ENCODE results near the gene PSME1. TPM values are rescaled to one million over a fixed set of nuclear protein-coding genes. Genes with fewer than 3 reads are reported as not detected.

PSME1 gene
- total RNA-seq, 4 donors from 2014 or later = 81.3 to 125 (median 114) TPM

- DNase-seq (ENCODE audit: low spot score in 2 of 2) = no peak
- H3K4me3 ChIP-seq (ENCODE audit: low read depth, poor library complexity, severe bottlenecking) = no peak overlapping the region
- intact Hi-C loops (cut with DNase I; ENCODE audit: low total_unique reads) = loop anchor here (10.0 kb wide), 1 partner anchor 82 kb away; no protein-coding TSS in a partner anchor
- no peak for TF ChIP-seq CTCF (IDR thresholded peaks at IDR 0.05)
- TF ChIP-seq POLR2A (IDR thresholded peaks at IDR 0.05) = no peak
- 93 to 94% methylated on average over 8 of the region's 8 CpGs for WGBS, 2 donors
Measured at GRCh38 chr14:24096545-24097181, 39.3 kb upstream of the PSME1 start.

DNA sequence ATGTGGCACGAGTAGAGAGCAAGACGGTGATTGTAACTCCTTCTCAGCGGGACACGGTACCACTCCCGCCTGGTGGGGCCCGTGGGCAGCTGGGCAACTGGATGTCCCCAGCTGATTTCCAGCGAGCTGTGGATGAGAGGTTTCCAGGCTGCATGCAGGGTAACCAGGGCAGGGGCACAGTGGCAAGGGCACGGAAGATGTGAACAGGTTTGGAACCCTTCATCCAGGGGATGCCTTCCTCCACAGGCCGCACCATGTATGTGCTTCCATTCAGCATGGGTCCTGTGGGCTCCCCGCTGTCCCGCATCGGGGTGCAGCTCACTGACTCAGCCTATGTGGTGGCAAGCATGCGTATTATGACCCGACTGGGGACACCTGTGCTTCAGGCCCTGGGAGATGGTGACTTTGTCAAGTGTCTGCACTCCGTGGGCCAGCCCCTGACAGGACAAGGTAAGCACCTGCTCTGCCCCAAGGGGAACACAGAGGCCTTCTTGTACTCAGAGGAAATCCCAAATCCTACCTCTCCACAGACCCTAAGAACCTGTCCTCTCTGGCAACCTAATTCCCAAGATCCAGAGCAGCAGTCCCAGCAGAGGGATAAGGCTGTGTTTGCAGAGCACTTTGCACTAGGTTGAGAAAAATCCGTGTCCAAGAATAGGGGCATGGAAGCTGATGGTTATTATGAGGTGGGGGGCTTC is 37.6 kb upstream of the PSME1 start:
- TF ChIP-seq POLR2A (IDR thresholded peaks at IDR 0.05) = no peak
- TF ChIP-seq CTCF (IDR thresholded peaks at IDR 0.05) = no peak
- H3K4me3 ChIP-seq (ENCODE audit: low read depth, poor library complexity, severe bottlenecking) = no peak overlapping the region
- 94 to 96% methylated on average over 15 to 16 of the region's 16 CpGs for WGBS, 2 donors
- intact Hi-C loops (cut with DNase I; ENCODE audit: low total_unique reads) = loop anchor here (10.0 kb wide), 1 partner anchor 84 kb away; no protein-coding TSS in a partner anchor
- DNase-seq (ENCODE audit: low spot score in 2 of 2) = no peak

- intact Hi-C loops (cut with DNase I; ENCODE audit: low total_unique reads) = loop anchor here (10.0 kb wide), 1 partner anchor 84 kb away; no protein-coding TSS in a partner anchor
- TF ChIP-seq CTCF (IDR thresholded peaks at IDR 0.05) (no peak), POLR2A (IDR thresholded peaks at IDR 0.05) (no peak)
- H3K4me3 ChIP-seq (ENCODE audit: low read depth, poor library complexity, severe bottlenecking) = no peak overlapping the region
- no peak for DNase-seq (ENCODE audit: low spot score in 2 of 2)
- WGBS, 2 donors = 81 to 87% methylated on average over 17 of the region's 17 CpGs
Measured at GRCh38 chr14:24098927-24099813, 36.8 kb upstream of the PSME1 start.

- no peak overlapping the region for H3K4me3 ChIP-seq (ENCODE audit: low read depth, poor library complexity, severe bottlenecking)
- intact Hi-C loops (cut with DNase I; ENCODE audit: low total_unique reads) = no loop called here
- no peak for TF ChIP-seq POLR2A (IDR thresholded peaks at IDR 0.05)
- TF ChIP-seq CTCF (IDR thresholded peaks at IDR 0.05) = no peak
- WGBS, 2 donors = 76 to 83% methylated on average over 4 of the region's 4 CpGs
- DNase-seq (ENCODE audit: low spot score in 2 of 2) = no peak
Measured at GRCh38 chr14:24100197-24100981, 35.6 kb upstream of the PSME1 start.

GRCh38 chr14:24100982-24101494 is 35.0 kb upstream of the PSME1 start:
- no peak overlapping the region for H3K4me3 ChIP-seq (ENCODE audit: low read depth, poor library complexity, severe bottlenecking)
- 90 to 94% methylated on average over 3 of the region's 3 CpGs for WGBS, 2 donors
- intact Hi-C loops (cut with DNase I; ENCODE audit: low total_unique reads) = no loop called here
- no peak for DNase-seq (ENCODE audit: low spot score in 2 of 2)
- TF ChIP-seq CTCF (IDR thresholded peaks at IDR 0.05) = no peak
- no peak for TF ChIP-seq POLR2A (IDR thresholded peaks at IDR 0.05)
